SU-DHL-6 (cell line): ENCODE data around the gene FADS1.

ENCODE experiments used
- CTCF ChIP-seq: fragments of 200-600 bp; sonication (generic); IDR thresholded peaks from one replicate; pipeline ENCODE4 v1.5.1; 2017; ENCODE audit warnings: antibody characterized with exemption, mild to moderate bottlenecking, low read length, moderate library complexity; ENCODE audit not compliant: insufficient read depth, poor library complexity, severe bottlenecking
- EZH2phosphoT487 ChIP-seq: fragments of 200-600 bp; sonication (generic), shearing (Covaris generic); conservative IDR thresholded peaks from 2 replicates; pipeline ENCODE4 v1.6.1; 2018; ENCODE audit warnings: mild to moderate bottlenecking, antibody characterized with exemption, low read length, moderate library complexity, mixed read lengths

GRCh38 chr11:61795876-61796526 lies 20.8 kb downstream of the FADS1 start:
- no peak for TF ChIP-seq EZH2phosphoT487
- TF ChIP-seq CTCF: no peak
